ENCODE measurements around the gene PFKFB1. TPM values are rescaled to one million over a fixed set of nuclear protein-coding genes. Genes with fewer than 3 reads are reported as not detected.
"Not testable (repeated sequence)": the region's sequence is repeated elsewhere in the genome, so short reads cannot be mapped to it uniquely, and the experiment has no call there.

Gene PFKFB1
- polyA plus RNA-seq, 1 experiment = not detected

DNA sequence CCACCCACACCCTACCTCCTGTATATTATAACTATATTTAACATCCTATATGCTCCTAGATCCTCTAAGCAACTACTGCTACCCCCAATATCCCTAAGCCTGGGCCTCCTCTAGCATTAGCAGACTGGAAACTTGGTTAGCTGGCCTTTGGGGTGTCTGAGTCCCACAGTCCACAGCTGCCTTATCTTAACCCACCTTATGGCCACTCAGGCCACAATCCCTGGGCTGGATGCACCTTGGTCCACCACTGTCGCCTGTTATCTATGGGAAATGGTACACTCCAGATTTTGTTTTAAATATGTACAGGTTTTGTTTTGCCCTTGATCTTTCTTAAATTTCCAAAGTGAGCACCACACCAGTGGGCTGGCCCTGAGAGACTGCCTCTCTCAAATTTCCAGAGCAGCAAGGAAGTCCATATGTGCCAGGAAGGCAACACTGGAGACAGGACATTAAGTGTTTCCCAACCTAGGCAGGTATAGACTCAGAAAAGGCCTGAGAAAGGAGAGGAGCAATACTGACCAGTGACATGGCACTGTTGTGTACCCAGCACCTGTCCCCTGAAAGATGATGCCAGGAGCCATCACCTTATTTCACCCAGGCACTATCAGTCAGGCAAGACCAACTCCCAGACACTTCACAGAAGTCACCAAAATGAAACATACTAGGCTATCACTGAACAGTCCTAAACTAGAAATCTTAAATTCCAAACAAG is 921 bp downstream of the PFKFB1 start:
- no peak for DNase-seq (ENCODE audit: low read depth, low spot score)
- Histone ChIP-seq H3K27me3 (ENCODE audit: control insufficient read depth, insufficient read depth, low read length) (no peaks in the 10 kb centered on the region), H3K27ac (ENCODE audit: low read depth, low read length) (no peak overlapping the region), H3K4me3 (ENCODE audit: low read depth, low read length) (no peak overlapping the region), H3K9me3 (ENCODE audit: control insufficient read depth, insufficient read depth, low read length) (no peaks in the 10 kb centered on the region)
- ChIA-PET CTCF (no interaction called here), POLR2A (no interaction called here)
- TF ChIP-seq, protein P1, sequence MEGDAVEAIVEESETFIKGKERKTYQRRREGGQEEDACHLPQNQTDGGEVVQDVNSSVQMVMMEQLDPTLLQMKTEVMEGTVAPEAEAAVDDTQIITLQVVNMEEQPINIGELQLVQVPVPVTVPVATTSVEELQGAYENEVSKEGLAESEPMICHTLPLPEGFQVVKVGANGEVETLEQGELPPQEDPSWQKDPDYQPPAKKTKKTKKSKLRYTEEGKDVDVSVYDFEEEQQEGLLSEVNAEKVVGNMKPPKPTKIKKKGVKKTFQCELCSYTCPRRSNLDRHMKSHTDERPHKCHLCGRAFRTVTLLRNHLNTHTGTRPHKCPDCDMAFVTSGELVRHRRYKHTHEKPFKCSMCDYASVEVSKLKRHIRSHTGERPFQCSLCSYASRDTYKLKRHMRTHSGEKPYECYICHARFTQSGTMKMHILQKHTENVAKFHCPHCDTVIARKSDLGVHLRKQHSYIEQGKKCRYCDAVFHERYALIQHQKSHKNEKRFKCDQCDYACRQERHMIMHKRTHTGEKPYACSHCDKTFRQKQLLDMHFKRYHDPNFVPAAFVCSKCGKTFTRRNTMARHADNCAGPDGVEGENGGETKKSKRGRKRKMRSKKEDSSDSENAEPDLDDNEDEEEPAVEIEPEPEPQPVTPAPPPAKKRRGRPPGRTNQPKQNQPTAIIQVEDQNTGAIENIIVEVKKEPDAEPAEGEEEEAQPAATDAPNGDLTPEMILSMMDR (IDR thresholded peaks at IDR 0.05; ENCODE audit: low read depth, low read length) = no peak

DNA sequence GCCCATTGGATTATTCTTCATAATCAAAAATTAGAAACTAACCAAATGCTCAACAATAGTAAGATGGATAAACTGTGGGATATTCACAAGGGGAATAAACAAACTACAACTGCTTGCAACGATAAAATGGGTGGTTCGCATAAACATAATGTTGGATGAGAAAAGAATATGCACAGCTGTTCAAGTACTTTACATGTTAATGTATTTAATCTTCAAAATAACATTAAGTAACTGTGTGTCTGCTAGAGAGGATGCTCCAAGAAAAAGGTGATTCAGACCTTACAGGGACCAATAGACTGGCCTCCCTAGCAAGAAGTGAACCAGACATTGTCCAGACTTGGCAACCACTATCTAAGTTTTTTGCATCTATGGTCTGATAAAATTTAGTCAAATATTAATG is 2.3 kb downstream of the PFKFB1 start:
- ChIA-PET CTCF (no interaction called here), POLR2A (no interaction called here)
- Histone ChIP-seq H3K27me3 (ENCODE audit: control insufficient read depth, insufficient read depth, low read length) (no peaks in the 10 kb centered on the region), H3K9me3 (ENCODE audit: control insufficient read depth, insufficient read depth, low read length) (no peaks in the 10 kb centered on the region), H3K4me3 (ENCODE audit: low read depth, low read length) (no peak overlapping the region), H3K27ac (ENCODE audit: low read depth, low read length) (no peak overlapping the region)
- TF ChIP-seq, protein P1 (IDR thresholded peaks at IDR 0.05; ENCODE audit: low read depth, low read length) = no peak
- DNase-seq (ENCODE audit: low read depth, low spot score) = no peak

DNA sequence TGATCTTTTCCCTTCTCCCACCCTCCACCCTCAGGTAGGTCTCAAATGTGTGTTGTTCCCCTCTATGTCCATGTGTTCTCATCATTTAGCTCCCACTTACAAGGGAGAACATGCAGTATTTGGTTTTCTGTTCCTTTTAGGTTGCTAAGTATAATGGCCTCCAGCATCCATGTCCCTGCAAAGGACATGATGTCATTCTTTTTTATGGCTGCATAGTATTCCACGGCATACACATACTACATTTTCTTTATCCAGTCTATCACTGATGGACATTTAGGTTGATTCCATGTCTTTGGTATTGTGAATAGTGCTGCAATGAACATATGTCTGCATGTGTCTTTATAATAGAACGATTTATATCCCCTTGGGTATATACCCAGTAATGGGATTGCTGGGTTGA is 10.7 kb downstream of the PFKFB1 start:
- H3K9me3 ChIP-seq (ENCODE audit: control insufficient read depth, insufficient read depth, low read length); H3K27me3 ChIP-seq (ENCODE audit: control insufficient read depth, insufficient read depth, low read length); H3K27ac ChIP-seq (ENCODE audit: low read depth, low read length); CTCF ChIA-PET; H3K4me3 ChIP-seq (ENCODE audit: low read depth, low read length); DNase-seq (ENCODE audit: low read depth, low spot score); POLR2A ChIA-PET: not testable (repeated sequence)

DNA sequence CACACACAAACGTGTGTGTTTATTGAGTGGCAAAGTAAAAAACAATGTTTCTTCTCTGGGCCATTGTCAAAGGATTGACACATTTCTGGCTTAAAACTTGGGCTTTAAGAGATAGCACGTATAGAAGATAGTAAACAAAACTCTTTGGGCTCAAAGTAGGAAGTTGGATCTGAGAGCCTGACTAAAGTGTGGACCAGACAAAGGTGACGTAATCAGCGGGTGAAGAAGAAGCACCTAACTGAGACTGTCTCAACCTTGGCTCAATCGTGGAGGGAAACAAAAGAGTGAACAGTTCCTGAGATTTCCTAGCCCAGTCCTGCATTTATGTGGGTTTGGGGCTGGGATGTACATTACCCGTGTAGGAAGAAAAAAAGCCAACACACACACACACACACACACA is 13.7 kb downstream of the PFKFB1 start:
- Histone ChIP-seq H3K9me3 (ENCODE audit: control insufficient read depth, insufficient read depth, low read length) (no peaks in the 10 kb centered on the region), H3K27me3 (ENCODE audit: control insufficient read depth, insufficient read depth, low read length) (no peaks in the 10 kb centered on the region), H3K27ac (ENCODE audit: low read depth, low read length) (no peak overlapping the region), H3K4me3 (ENCODE audit: low read depth, low read length) (no peak overlapping the region)
- ChIA-PET CTCF (no interaction called here), POLR2A (interaction anchor here (0.6 kb wide), 1 partner anchor 36 kb away, joined by 3 read pairs; no protein-coding TSS in a partner anchor)
- DNase-seq (ENCODE audit: low read depth, low spot score) = no peak
- TF ChIP-seq, protein P1 (IDR thresholded peaks at IDR 0.05; ENCODE audit: low read depth, low read length) = no peak

DNA sequence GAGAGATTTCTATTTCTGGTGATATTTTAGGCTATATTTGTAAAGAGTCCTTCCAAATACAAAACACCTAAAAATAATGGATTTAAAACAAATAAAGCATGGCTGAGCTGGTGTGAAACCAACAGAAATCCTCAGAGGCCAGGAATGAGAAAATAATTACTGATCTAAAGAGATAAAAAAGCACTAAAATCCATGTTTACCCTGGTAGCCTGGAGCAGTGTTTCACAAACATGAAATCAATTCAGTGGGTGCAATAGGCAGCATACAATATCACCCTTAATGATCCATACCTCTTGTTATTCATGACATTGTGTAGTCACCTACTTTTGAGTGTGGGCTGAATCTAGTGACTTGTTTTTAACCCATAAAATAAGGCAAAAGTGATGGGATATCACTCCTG is 14.6 kb downstream of the PFKFB1 start:
- Histone ChIP-seq H3K4me3 (ENCODE audit: low read depth, low read length) (no peak overlapping the region), H3K9me3 (ENCODE audit: control insufficient read depth, insufficient read depth, low read length) (no peaks in the 10 kb centered on the region), H3K27me3 (ENCODE audit: control insufficient read depth, insufficient read depth, low read length) (no peaks in the 10 kb centered on the region), H3K27ac (ENCODE audit: low read depth, low read length) (no peak overlapping the region)
- ChIA-PET CTCF (no interaction called here), POLR2A (no interaction called here)
- DNase-seq (ENCODE audit: low read depth, low spot score) = no peak
- TF ChIP-seq, protein P1 (IDR thresholded peaks at IDR 0.05; ENCODE audit: low read depth, low read length) = no peak
